Measurements from ENCODE around the gene ABCA6.

ABCA6 gene

GRCh38 chr17:69055334-69055733 lies 86.4 kb downstream of the ABCA6 start:
- TF ChIP-seq, protein P1, sequence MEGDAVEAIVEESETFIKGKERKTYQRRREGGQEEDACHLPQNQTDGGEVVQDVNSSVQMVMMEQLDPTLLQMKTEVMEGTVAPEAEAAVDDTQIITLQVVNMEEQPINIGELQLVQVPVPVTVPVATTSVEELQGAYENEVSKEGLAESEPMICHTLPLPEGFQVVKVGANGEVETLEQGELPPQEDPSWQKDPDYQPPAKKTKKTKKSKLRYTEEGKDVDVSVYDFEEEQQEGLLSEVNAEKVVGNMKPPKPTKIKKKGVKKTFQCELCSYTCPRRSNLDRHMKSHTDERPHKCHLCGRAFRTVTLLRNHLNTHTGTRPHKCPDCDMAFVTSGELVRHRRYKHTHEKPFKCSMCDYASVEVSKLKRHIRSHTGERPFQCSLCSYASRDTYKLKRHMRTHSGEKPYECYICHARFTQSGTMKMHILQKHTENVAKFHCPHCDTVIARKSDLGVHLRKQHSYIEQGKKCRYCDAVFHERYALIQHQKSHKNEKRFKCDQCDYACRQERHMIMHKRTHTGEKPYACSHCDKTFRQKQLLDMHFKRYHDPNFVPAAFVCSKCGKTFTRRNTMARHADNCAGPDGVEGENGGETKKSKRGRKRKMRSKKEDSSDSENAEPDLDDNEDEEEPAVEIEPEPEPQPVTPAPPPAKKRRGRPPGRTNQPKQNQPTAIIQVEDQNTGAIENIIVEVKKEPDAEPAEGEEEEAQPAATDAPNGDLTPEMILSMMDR (IDR thresholded peaks at IDR 0.05; ENCODE audit: control insufficient read depth, insufficient read depth, low read depth, low read length, missing control alignments) = no peak
- no peak overlapping the region for H3K4me3 ChIP-seq (ENCODE audit: control insufficient read depth, low read depth, low read length)
- no peak for DNase-seq (ENCODE audit: low read depth)

- peak; percentile 13 for DNase-seq (ENCODE audit: low read depth)
- no peak overlapping the region for H3K4me3 ChIP-seq (ENCODE audit: control insufficient read depth, low read depth, low read length)
- TF ChIP-seq, protein P1 (IDR thresholded peaks at IDR 0.05; ENCODE audit: control insufficient read depth, insufficient read depth, low read depth, low read length, missing control alignments) = no peak
These were observed 90.5 kb downstream of the ABCA6 start for GRCh38 chr17:69050999-69051775.

GRCh38 chr17:69048634-69049033 lies 93.1 kb downstream of the ABCA6 start:
- no peak for DNase-seq (ENCODE audit: low read depth)
- H3K4me3 ChIP-seq (ENCODE audit: control insufficient read depth, low read depth, low read length) = no peak overlapping the region
- TF ChIP-seq, protein P1 (IDR thresholded peaks at IDR 0.05; ENCODE audit: control insufficient read depth, insufficient read depth, low read depth, low read length, missing control alignments) = no peak

- DNase-seq (ENCODE audit: low read depth) = peak; percentile 47
- TF ChIP-seq, protein P1 (IDR thresholded peaks at IDR 0.05; ENCODE audit: control insufficient read depth, insufficient read depth, low read depth, low read length, missing control alignments) = no peak
- no peak overlapping the region for H3K4me3 ChIP-seq (ENCODE audit: control insufficient read depth, low read depth, low read length)
These were observed 94.1 kb downstream of the ABCA6 start for GRCh38 chr17:69047368-69048263.

DNA sequence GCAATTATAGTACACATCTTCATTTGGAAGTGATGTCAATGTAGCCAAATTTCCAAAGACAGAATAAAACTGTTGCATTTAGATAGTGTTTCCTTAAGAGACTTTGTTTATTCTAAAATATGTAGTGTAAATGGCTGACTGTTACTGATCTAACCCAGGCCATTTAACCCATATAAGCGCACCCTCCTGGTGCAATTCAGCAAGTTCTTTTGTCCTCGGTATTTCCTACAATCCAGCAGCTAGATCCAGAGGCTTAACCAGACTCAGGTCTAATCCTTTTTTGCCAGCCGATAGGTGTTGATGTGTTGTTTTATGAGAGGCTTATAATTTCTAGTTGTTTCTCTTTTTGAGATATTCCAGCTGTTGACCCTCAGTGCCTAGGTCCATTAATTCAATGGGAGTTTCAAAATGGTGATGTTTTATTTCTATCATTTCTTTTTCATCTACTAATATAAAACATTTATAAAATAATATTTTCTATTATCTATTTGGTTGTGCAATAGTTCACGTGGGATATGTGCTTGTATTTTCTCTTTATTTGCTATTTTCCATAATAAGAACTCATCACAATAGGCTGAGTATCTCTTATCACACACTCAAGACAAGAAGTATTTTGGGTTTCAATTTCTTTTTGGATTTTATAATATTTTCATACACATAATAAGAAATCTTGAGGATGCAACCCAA lies 95.4 kb downstream of the ABCA6 start:
- H3K4me3 ChIP-seq (ENCODE audit: control insufficient read depth, low read depth, low read length) = no peak overlapping the region
- no peak for DNase-seq (ENCODE audit: low read depth)
- TF ChIP-seq, protein P1 (IDR thresholded peaks at IDR 0.05; ENCODE audit: control insufficient read depth, insufficient read depth, low read depth, low read length, missing control alignments) = no peak

- no peak for DNase-seq (ENCODE audit: low read depth)
- TF ChIP-seq, protein P1 (IDR thresholded peaks at IDR 0.05; ENCODE audit: control insufficient read depth, insufficient read depth, low read depth, low read length, missing control alignments) = no peak
- no peak overlapping the region for H3K4me3 ChIP-seq (ENCODE audit: control insufficient read depth, low read depth, low read length)
These were observed 96.0 kb downstream of the ABCA6 start for GRCh38 chr17:69045646-69046045.
